Left ventricle myocardium inferior (tissue), 1 donor: ENCODE measurements around the gene HDAC4. TPM values are rescaled to one million over a fixed set of nuclear protein-coding genes. Genes with fewer than 3 reads are reported as not detected.

Experiments used
- DNase-seq: peaks from one replicate; pipeline ENCODE4 v3.0.0-alpha.2; 2020
- H3K27ac ChIP-seq: fragments of 200-600 bp; replicated peaks from 2 replicates; pipeline ENCODE4 v1.8.0; 2021
- H3K27me3 ChIP-seq: fragments of 200-600 bp; 2 replicates; pipeline ENCODE4 v1.8.0; 2021; ENCODE audit warnings: low read depth
- H3K36me3 ChIP-seq: fragments of 200-600 bp; 2 replicates; pipeline ENCODE4 v1.8.0; 2021
- H3K4me1 ChIP-seq: fragments of 200-600 bp; 2 replicates; pipeline ENCODE4 v1.8.0; 2021
- H3K4me3 ChIP-seq: fragments of 200-600 bp; 2 replicates; pipeline ENCODE4 v1.8.0; 2021; ENCODE audit warnings: mild to moderate bottlenecking, moderate library complexity
- H3K9me3 ChIP-seq: fragments of 200-600 bp; replicated peaks from 2 replicates; pipeline ENCODE4 v1.8.0; 2021
- CTCF ChIP-seq: fragments of 200-600 bp; IDR thresholded peaks from 2 replicates; pipeline ENCODE4 v1.8.0; 2021; ENCODE audit warnings: antibody characterized with exemption, mild to moderate bottlenecking, borderline replicate concordance
- intact Hi-C: fragments of 100-400 bp; cut with micrococcal nuclease; formaldehyde crosslinking; loops from one replicate; pipeline ENCODE4 v1.11.0; 2022
- total RNA-seq: library from RNA; stranded (reverse); fragmentation: NEBNext Ultra II Directional; extraction: Animal tissue kit (Norgen Biotek cat#: 25700); gene quantifications from one replicate; pipeline ENCODE4 v1.2.1, GENCODE V29; 2021
- donor health status: DM: no; HTN: yes; CAD: no; lungs with severe emphysema.

HDAC4 gene
- total RNA-seq, 1 donor from 2014 or later = 23.9 TPM

- no peak for TF ChIP-seq CTCF
- H3K9me3 ChIP-seq = no peaks in the 10 kb centered on the region
- H3K27me3 ChIP-seq = peaks cover 45% of the 10 kb centered on the region
- no peaks in the 10 kb centered on the region for H3K36me3 ChIP-seq
- intact Hi-C loops = no loop called here
- no peak overlapping the region for H3K4me3 ChIP-seq
- H3K4me1 ChIP-seq = no peaks in the 10 kb centered on the region
- DNase-seq = no peak
- H3K27ac ChIP-seq = no peak overlapping the region
These were observed 22.7 kb upstream of the HDAC4 start for GRCh38 chr2:239423551-239423950.

- Histone ChIP-seq H3K27ac (no peak overlapping the region), H3K9me3 (no peaks in the 10 kb centered on the region), H3K4me1 (no peaks in the 10 kb centered on the region), H3K27me3 (peaks cover 35% of the 10 kb centered on the region), H3K36me3 (no peaks in the 10 kb centered on the region), H3K4me3 (no peak overlapping the region)
- DNase-seq = no peak
- intact Hi-C loops = no loop called here
- no peak for TF ChIP-seq CTCF
These were observed 21.0 kb upstream of the HDAC4 start for GRCh38 chr2:239421851-239422250.

- H3K36me3 ChIP-seq = no peaks in the 10 kb centered on the region
These were observed 19.3 kb upstream of the HDAC4 start for GRCh38 chr2:239420082-239420481.

GRCh38 chr2:239418918-239419317 is 18.1 kb upstream of the HDAC4 start:
- Histone ChIP-seq H3K27me3 (peaks cover 26% of the 10 kb centered on the region), H3K4me3 (no peak overlapping the region), H3K9me3 (peaks cover 4% of the 10 kb centered on the region), H3K36me3 (no peaks in the 10 kb centered on the region), H3K4me1 (no peaks in the 10 kb centered on the region), H3K27ac (no peak overlapping the region)
- no peak for TF ChIP-seq CTCF
- intact Hi-C loops = no loop called here
- no peak for DNase-seq

More at GRCh38 chr2:239420082-239420481, 19.3 kb upstream of the HDAC4 start:
- H3K9me3 ChIP-seq = no peaks in the 10 kb centered on the region
- no peak for TF ChIP-seq CTCF
- H3K27ac ChIP-seq = no peak overlapping the region
- H3K4me3 ChIP-seq = no peak overlapping the region
- peaks cover 35% of the 10 kb centered on the region for H3K27me3 ChIP-seq
- intact Hi-C loops = no loop called here
- no peaks in the 10 kb centered on the region for H3K4me1 ChIP-seq
- no peak for DNase-seq

GRCh38 chr2:239412905-239413603 is 12.2 kb upstream of the HDAC4 start:
- TF ChIP-seq CTCF = no peak
- intact Hi-C loops = no loop called here
- DNase-seq = no peak
- peaks cover 38% of the 10 kb centered on the region for H3K9me3 ChIP-seq
- H3K4me3 ChIP-seq = no peak overlapping the region
- no peaks in the 10 kb centered on the region for H3K4me1 ChIP-seq
- H3K27ac ChIP-seq = no peak overlapping the region
- H3K27me3 ChIP-seq = no peaks in the 10 kb centered on the region
- no peaks in the 10 kb centered on the region for H3K36me3 ChIP-seq
